Sigmoid colon (tissue), 7 donors: ENCODE measurements around the gene SLC22A25. TPM values are rescaled to one million over a fixed set of nuclear protein-coding genes. Genes with fewer than 3 reads are reported as not detected.

Experiments
- DNase-seq: peaks from one replicate; pipeline ENCODE4 v3.0.0-alpha.2; 2019
- H3K27ac ChIP-seq, 4 donors: fragments of 200-600 bp; sonication (generic); one replicate each; pipeline ENCODE4 v1.5.1; 2016 to 2019; ENCODE audit warnings: mild to moderate bottlenecking in 1 of 4
- H3K27me3 ChIP-seq, 3 donors: fragments of 200-600 bp; sonication (generic); one replicate each; pipeline ENCODE4 v1.5.1; 2019; ENCODE audit warnings: mild to moderate bottlenecking in 1 of 3
- H3K36me3 ChIP-seq, 4 donors: fragments of 200-600 bp; sonication (generic); one replicate each; pipeline ENCODE4 v1.5.1; 2016 to 2019
- H3K4me1 ChIP-seq, 4 donors: fragments of 200-600 bp; sonication (generic); one replicate each; pipeline ENCODE4 v1.5.1; 2017 to 2019
- H3K4me3 ChIP-seq, 4 donors: fragments of 200-600 bp; sonication (generic); one replicate each; pipeline ENCODE4 v1.5.1; 2017 to 2019; ENCODE audit warnings: mild to moderate bottlenecking in 2 of 4, moderate library complexity in 1 of 4
- H3K9me3 ChIP-seq, 4 donors: fragments of 200-600 bp in 3 of 4; sonication (generic) in 3 of 4; one replicate each; pipeline versions ENCODE4 v1.5.1 to v1.6.1; 2013 to 2019
- EP300 ChIP-seq, 4 donors: sonication (generic); formaldehyde crosslinking; IDR thresholded peaks; one replicate each; pipeline ENCODE4 v1.6.1; 2017; ENCODE audit warnings: antibody characterized with exemption in 4 of 4
- POLR2A ChIP-seq, 2 donors: fragments of 450-650 bp; IDR thresholded peaks; one replicate each; pipeline ENCODE4 v1.6.1; 2016; ENCODE audit warnings: antibody characterized with exemption in 2 of 2, mild to moderate bottlenecking in 2 of 2, moderate library complexity in 2 of 2
- POLR2AphosphoS5 ChIP-seq, 4 donors: sonication (generic); formaldehyde crosslinking; IDR thresholded peaks; one replicate each; pipeline ENCODE4 v1.6.1; 2017; ENCODE audit warnings: antibody characterized with exemption in 4 of 4
- WGBS, 2 donors: extraction: QIAGEN DNeasy Blood & Tissue Kit; methylation state at CpG; one replicate each; pipeline ENCODE4 v1.1.7; 2013; 5-methylcytosine and 5-hydroxymethylcytosine counted together
- intact Hi-C: fragments of 100-400 bp; cut with DNase I; formaldehyde crosslinking; loops from one replicate; pipeline ENCODE4 v1.15.1; 2023
- polyA plus RNA-seq, 3 donors: library from polyadenylated mRNA; stranded (reverse); fragments of 200-250 nt; gene quantifications; one replicate each; pipeline ENCODE4 v1.2.3, GENCODE V29; 2013
- total RNA-seq, 4 donors: library from RNA; depleted of rRNA; stranded (reverse); fragments of >200 nt; gene quantifications; one replicate each; pipeline ENCODE4 v1.1.0, GENCODE V29; 2016
- TF ChIP-seq, protein P1 (sequence below), 4 experiments: fragments of 450-650 bp in 3 of 4; fragments of 200-600 bp in 1 of 4; IDR thresholded peaks; one replicate each; pipeline ENCODE4 v1.5.1; 2016 to 2019; ENCODE audit warnings: antibody characterized with exemption in 4 of 4, mild to moderate bottlenecking in 3 of 4, moderate library complexity in 2 of 4
- donor health status: healthy with polysubstance abuse.
- donor health status: Bipolar disorder and iron deficiency.
- donor health status: healthy.

SLC22A25 gene
- total and polyA plus RNA-seq, 7 donors = not detected

- 12 to 62% methylated on average over 1 of the region's 1 CpG for WGBS, 2 donors
Observed at GRCh38 chr11:63277345-63277943, 34.0 kb upstream of the SLC22A25 start.

GRCh38 chr11:63274776-63275175 is 31.4 kb upstream of the SLC22A25 start:
- 75 to 88% methylated on average over 1 of the region's 1 CpG for WGBS, 2 donors
- H3K36me3 ChIP-seq = no peaks in the 10 kb centered on the region
- H3K4me1 ChIP-seq = no peaks in the 10 kb centered on the region
- no peak overlapping the region for H3K27ac ChIP-seq
- intact Hi-C loops = no loop called here
- H3K27me3 ChIP-seq = no peaks in the 10 kb centered on the region
- TF ChIP-seq POLR2AphosphoS5 (IDR thresholded peaks at IDR 0.05) (no peak), EP300 (IDR thresholded peaks at IDR 0.05) (no peak), POLR2A (IDR thresholded peaks at IDR 0.05) (no peak)
- TF ChIP-seq, protein P1, sequence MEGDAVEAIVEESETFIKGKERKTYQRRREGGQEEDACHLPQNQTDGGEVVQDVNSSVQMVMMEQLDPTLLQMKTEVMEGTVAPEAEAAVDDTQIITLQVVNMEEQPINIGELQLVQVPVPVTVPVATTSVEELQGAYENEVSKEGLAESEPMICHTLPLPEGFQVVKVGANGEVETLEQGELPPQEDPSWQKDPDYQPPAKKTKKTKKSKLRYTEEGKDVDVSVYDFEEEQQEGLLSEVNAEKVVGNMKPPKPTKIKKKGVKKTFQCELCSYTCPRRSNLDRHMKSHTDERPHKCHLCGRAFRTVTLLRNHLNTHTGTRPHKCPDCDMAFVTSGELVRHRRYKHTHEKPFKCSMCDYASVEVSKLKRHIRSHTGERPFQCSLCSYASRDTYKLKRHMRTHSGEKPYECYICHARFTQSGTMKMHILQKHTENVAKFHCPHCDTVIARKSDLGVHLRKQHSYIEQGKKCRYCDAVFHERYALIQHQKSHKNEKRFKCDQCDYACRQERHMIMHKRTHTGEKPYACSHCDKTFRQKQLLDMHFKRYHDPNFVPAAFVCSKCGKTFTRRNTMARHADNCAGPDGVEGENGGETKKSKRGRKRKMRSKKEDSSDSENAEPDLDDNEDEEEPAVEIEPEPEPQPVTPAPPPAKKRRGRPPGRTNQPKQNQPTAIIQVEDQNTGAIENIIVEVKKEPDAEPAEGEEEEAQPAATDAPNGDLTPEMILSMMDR (IDR thresholded peaks at IDR 0.05) = no peak
- H3K9me3 ChIP-seq = peaks cover 0 to 3% (median 0%) of the 10 kb centered on the region in 4 donors
- DNase-seq = no peak
- no peak overlapping the region for H3K4me3 ChIP-seq

More at GRCh38 chr11:63277345-63277943, 34.0 kb upstream of the SLC22A25 start:
- peaks cover 0 to 3% (median 0%) of the 10 kb centered on the region in 4 donors for H3K9me3 ChIP-seq
- intact Hi-C loops = no loop called here
- TF ChIP-seq POLR2A (IDR thresholded peaks at IDR 0.05) = no peak
- no peaks in the 10 kb centered on the region for H3K4me1 ChIP-seq
- no peaks in the 10 kb centered on the region for H3K27me3 ChIP-seq
- no peak overlapping the region for H3K4me3 ChIP-seq
- no peak for DNase-seq
- H3K27ac ChIP-seq = no peak overlapping the region
- no peaks in the 10 kb centered on the region for H3K36me3 ChIP-seq

DNA sequence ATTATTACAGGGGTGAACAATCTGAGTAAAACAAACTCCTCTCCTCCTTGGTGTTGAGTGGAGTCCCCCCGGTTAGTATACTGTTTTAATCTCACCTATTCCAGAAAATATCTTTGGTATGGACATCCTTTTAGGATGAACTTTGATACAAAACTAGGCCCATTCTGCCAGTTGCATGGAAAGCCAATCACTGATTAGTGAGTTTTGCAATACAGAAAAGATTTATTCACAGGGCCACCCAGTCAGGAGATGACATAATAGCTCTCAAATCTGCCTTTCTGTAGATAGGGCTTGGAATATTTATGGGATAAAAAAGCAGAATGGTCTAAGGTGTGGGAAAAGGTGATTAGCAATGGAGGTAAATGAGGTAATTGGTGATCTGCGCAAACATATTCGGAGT is 30.3 kb upstream of the SLC22A25 start:
- Histone ChIP-seq H3K4me3 (no peak overlapping the region), H3K27ac (no peak overlapping the region), H3K27me3 (no peaks in the 10 kb centered on the region), H3K9me3 (peaks cover 0 to 3% (median 0%) of the 10 kb centered on the region in 4 donors), H3K4me1 (no peaks in the 10 kb centered on the region), H3K36me3 (no peaks in the 10 kb centered on the region)
- intact Hi-C loops = no loop called here
- WGBS, 2 donors = 95% methylated on average over 3 of the region's 3 CpGs
- no peak for DNase-seq
- TF ChIP-seq, protein P1 (IDR thresholded peaks at IDR 0.05) = no peak
- no peak for TF ChIP-seq POLR2AphosphoS5 (IDR thresholded peaks at IDR 0.05)
- no peak for TF ChIP-seq EP300 (IDR thresholded peaks at IDR 0.05)
- TF ChIP-seq POLR2A (IDR thresholded peaks at IDR 0.05) = no peak

DNA sequence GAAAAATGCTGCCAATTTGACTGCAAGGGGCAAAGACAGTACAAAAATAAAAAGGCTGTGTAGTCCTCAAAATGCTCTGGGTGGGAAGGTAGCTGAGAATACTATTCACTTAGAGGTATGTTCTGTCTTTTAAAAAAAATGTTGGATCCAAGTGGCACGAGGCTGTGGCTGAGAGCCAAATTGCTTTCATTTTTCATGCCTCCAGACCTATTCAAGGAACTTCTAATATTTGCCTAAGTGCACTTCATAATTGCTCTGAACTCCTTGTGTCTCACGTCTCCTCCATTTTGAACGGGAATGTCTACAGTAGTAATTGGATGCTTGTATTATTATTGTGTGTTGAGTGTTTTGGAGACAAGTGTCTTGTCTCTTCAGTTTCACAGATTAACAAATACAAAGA is 19.1 kb upstream of the SLC22A25 start:
- Histone ChIP-seq H3K36me3 (no peaks in the 10 kb centered on the region), H3K27me3 (no peaks in the 10 kb centered on the region), H3K27ac (no peak overlapping the region), H3K9me3 (no peaks in the 10 kb centered on the region), H3K4me3 (no peak overlapping the region), H3K4me1 (no peaks in the 10 kb centered on the region)
- WGBS, 2 donors = 47 to 59% methylated on average over 3 of the region's 3 CpGs
- intact Hi-C loops = no loop called here
- no peak for TF ChIP-seq EP300 (IDR thresholded peaks at IDR 0.05)
- TF ChIP-seq POLR2A (IDR thresholded peaks at IDR 0.05) = no peak
- no peak for TF ChIP-seq POLR2AphosphoS5 (IDR thresholded peaks at IDR 0.05)
- TF ChIP-seq, protein P1 (IDR thresholded peaks at IDR 0.05) = no peak
- no peak for DNase-seq

DNA sequence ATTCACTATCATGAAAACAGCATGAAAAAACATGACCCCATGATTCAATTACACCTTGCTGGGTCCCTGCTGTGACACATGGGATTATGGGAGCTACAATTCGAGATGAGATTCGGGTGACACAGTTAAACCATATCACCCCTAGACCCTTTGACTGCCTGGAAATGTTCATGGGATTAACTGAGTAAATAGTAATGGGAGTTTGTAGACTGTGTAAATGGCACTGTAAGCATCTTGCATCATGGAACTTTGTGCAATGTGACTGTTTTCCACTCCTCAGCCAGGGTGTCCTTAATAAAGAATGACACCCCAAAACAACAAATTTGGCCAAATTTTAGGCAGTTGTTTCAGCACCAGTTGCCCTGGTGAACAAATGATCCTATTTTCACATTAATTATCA is 7.9 kb upstream of the SLC22A25 start:
- no peak overlapping the region for H3K4me3 ChIP-seq
- peaks cover 0 to 6% (median 0%) of the 10 kb centered on the region in 4 donors for H3K9me3 ChIP-seq
- H3K27ac ChIP-seq = no peak overlapping the region
- H3K36me3 ChIP-seq = no peaks in the 10 kb centered on the region
- no peak for TF ChIP-seq EP300 (IDR thresholded peaks at IDR 0.05)
- intact Hi-C loops = no loop called here
- H3K27me3 ChIP-seq = no peaks in the 10 kb centered on the region
- no peaks in the 10 kb centered on the region for H3K4me1 ChIP-seq
- DNase-seq = no peak
- 91 to 92% methylated on average over 2 of the region's 2 CpGs for WGBS, 2 donors
